Measurements from ENCODE around the gene BCL2L11. TPM values are rescaled to one million over a fixed set of nuclear protein-coding genes. Genes with fewer than 3 reads are reported as not detected.

The BCL2L11 gene
- total RNA-seq, 1 experiment from 2014 or later = 12.6 TPM

- no peak for DNase-seq (ENCODE audit: low spot score)
- Histone ChIP-seq H3K27ac (ENCODE audit: low read depth, low read length, poor library complexity, severe bottlenecking) (no peak overlapping the region), H3K4me1 (ENCODE audit: insufficient read depth, low read length, poor library complexity, severe bottlenecking) (no peaks in the 10 kb centered on the region), H3K9me3 (ENCODE audit: low read depth, low read length, poor library complexity, severe bottlenecking) (no peaks in the 10 kb centered on the region), H3K4me3 (ENCODE audit: low read depth, low read length, poor library complexity, severe bottlenecking) (no peak overlapping the region), H3K27me3 (replicated peaks; ENCODE audit: insufficient read depth, low read depth, low read length, poor library complexity) (no peaks in the 10 kb centered on the region), H3K36me3 (ENCODE audit: insufficient read depth, low read length, poor library complexity, severe bottlenecking) (no peaks in the 10 kb centered on the region)
- intact Hi-C loops (cut with micrococcal nuclease; ENCODE audit: unreplicated experiment) = no loop called here
- TF ChIP-seq EZH2 (IDR thresholded peaks at IDR 0.05; ENCODE audit: borderline replicate concordance, low read depth, low read length, poor library complexity, severe bottlenecking) (no peak), CTCF (conservative IDR thresholded peaks at IDR 0.05; ENCODE audit: low read depth, low read length) (no peak)
- BruUV-seq (replicated peaks) = no TSS peak
- ChIA-PET CTCF (no interaction called here), POLR2A (ENCODE audit: low non-redundant PET) (no interaction called here)
Measured at GRCh38 chr2:111133603-111134002, 12.9 kb downstream of the BCL2L11 start.

GRCh38 chr2:111134055-111134454 is 13.3 kb downstream of the BCL2L11 start:
- BruUV-seq (replicated peaks) = no TSS peak
- Histone ChIP-seq H3K27ac (ENCODE audit: low read depth, low read length, poor library complexity, severe bottlenecking) (no peak overlapping the region), H3K4me1 (ENCODE audit: insufficient read depth, low read length, poor library complexity, severe bottlenecking) (no peaks in the 10 kb centered on the region), H3K27me3 (replicated peaks; ENCODE audit: insufficient read depth, low read depth, low read length, poor library complexity) (no peaks in the 10 kb centered on the region), H3K4me3 (ENCODE audit: low read depth, low read length, poor library complexity, severe bottlenecking) (no peak overlapping the region), H3K9me3 (ENCODE audit: low read depth, low read length, poor library complexity, severe bottlenecking) (no peaks in the 10 kb centered on the region), H3K36me3 (ENCODE audit: insufficient read depth, low read length, poor library complexity, severe bottlenecking) (no peaks in the 10 kb centered on the region)
- no peak for DNase-seq (ENCODE audit: low spot score)
- ChIA-PET POLR2A (ENCODE audit: low non-redundant PET) (no interaction called here), CTCF (no interaction called here)
- TF ChIP-seq CTCF (conservative IDR thresholded peaks at IDR 0.05; ENCODE audit: low read depth, low read length) (0 out of 2 replicates have a peak, but pooled peaks have one; percentile 31), EZH2 (IDR thresholded peaks at IDR 0.05; ENCODE audit: borderline replicate concordance, low read depth, low read length, poor library complexity, severe bottlenecking) (no peak)
- intact Hi-C loops (cut with micrococcal nuclease; ENCODE audit: unreplicated experiment) = no loop called here

GRCh38 chr2:111135237-111135909 is 14.7 kb downstream of the BCL2L11 start:
- intact Hi-C loops (cut with micrococcal nuclease; ENCODE audit: unreplicated experiment) = no loop called here
- H3K27ac ChIP-seq (ENCODE audit: low read depth, low read length, poor library complexity, severe bottlenecking) = no peak overlapping the region
- no peaks in the 10 kb centered on the region for H3K36me3 ChIP-seq (ENCODE audit: insufficient read depth, low read length, poor library complexity, severe bottlenecking)
- CTCF ChIA-PET = no interaction called here
- no peak overlapping the region for H3K4me3 ChIP-seq (ENCODE audit: low read depth, low read length, poor library complexity, severe bottlenecking)
- no peaks in the 10 kb centered on the region for H3K4me1 ChIP-seq (ENCODE audit: insufficient read depth, low read length, poor library complexity, severe bottlenecking)
- no TSS peak for BruUV-seq (replicated peaks)
- POLR2A ChIA-PET (ENCODE audit: low non-redundant PET) = no interaction called here
- H3K9me3 ChIP-seq (ENCODE audit: low read depth, low read length, poor library complexity, severe bottlenecking) = no peaks in the 10 kb centered on the region
- no peaks in the 10 kb centered on the region for H3K27me3 ChIP-seq (replicated peaks; ENCODE audit: insufficient read depth, low read depth, low read length, poor library complexity)
- DNase-seq (ENCODE audit: low spot score) = no peak
- TF ChIP-seq CTCF (conservative IDR thresholded peaks at IDR 0.05; ENCODE audit: low read depth, low read length) = no peak
